Endothelial cell of umbilical vein (primary cell): ENCODE measurements around the gene M1AP. TPM values are rescaled to one million over a fixed set of nuclear protein-coding genes. Genes with fewer than 3 reads are reported as not detected.

Experiments
- BruUV-seq: library from RNA; stranded (reverse); fragments of 400-500 nt; replicated peaks from 2 replicates; lab custom pipeline; 2021; lab: Mats Ljungman, UMichigan
- CTCF ChIA-PET: fragments of 300-600, 350-600 bp; sonication (Branson Sonifier 250); formaldehyde crosslinking; loops from one replicate; lab custom pipeline; 2021; ENCODE audit warnings: antibody characterized with exemption, inconsistent platforms; lab: Charles Lee
- POLR2A ChIA-PET: fragments of 300-600, 350-600 bp; sonication (Branson Sonifier 250); formaldehyde crosslinking; loops from one replicate; lab custom pipeline; 2021; ENCODE audit warnings: antibody characterized with exemption, inconsistent platforms; lab: Charles Lee
- DNase-seq: peaks from one replicate; pipeline ENCODE4 v3.0.0-alpha.2; 2011; ENCODE audit warnings: low read depth, low spot score
- FAIRE-seq: peaks from 2 replicates; lab custom pipeline; 2011; peaks lifted over from hg19 to GRCh38; lab: Jason Lieb, UNC
- H2AFZ ChIP-seq: 2 replicates; pipeline ENCODE4 v1.6.0; 2012; ENCODE audit warnings: low read depth, low read length, control low read depth, inconsistent platforms
- H3K27ac ChIP-seq: 2 replicates; pipeline ENCODE4 v1.5.1; 2011; ENCODE audit warnings: low read depth, mild to moderate bottlenecking, control low read depth, low read length, moderate library complexity; ENCODE audit not compliant: insufficient read depth
- H3K27me3 ChIP-seq, 2 experiments: 2 replicates each; pipeline versions ENCODE4 v1.6.0 to v1.6.1; 2011; ENCODE audit warnings: low read length in 2 of 2, mixed read lengths in 1 of 2; ENCODE audit not compliant: control insufficient read depth in 2 of 2, insufficient read depth in 2 of 2
- H3K36me3 ChIP-seq, 2 experiments: 2 replicates in 1 of 2; 3 replicates in 1 of 2; pipeline ENCODE4 v1.5.1; 2011; ENCODE audit warnings: low read length in 2 of 2, mild to moderate bottlenecking in 1 of 2, moderate library complexity in 1 of 2; ENCODE audit not compliant: control insufficient read depth in 2 of 2, insufficient read depth in 2 of 2; ENCODE audit errors: extremely low read depth in 1 of 2
- H3K4me1 ChIP-seq: 3 replicates; pipeline ENCODE4 v1.5.1; 2011; ENCODE audit warnings: mild to moderate bottlenecking, low read length; ENCODE audit not compliant: control insufficient read depth, insufficient read depth; ENCODE audit errors: extremely low read depth
- H3K4me2 ChIP-seq: 2 replicates; pipeline ENCODE4 v1.6.1; 2011; ENCODE audit warnings: low read length, control low read depth, mixed read lengths; ENCODE audit not compliant: insufficient read depth
- H3K4me3 ChIP-seq, 3 experiments: fragments of 200-600 bp in 1 of 3; sonication (generic), shearing (Covaris generic) in 1 of 3; replicated peaks in 1 of 3; 2 replicates each; pipeline ENCODE4 v1.5.1; 2011 to 2016; ENCODE audit warnings: control low read depth in 3 of 3, low read length in 3 of 3, mild to moderate bottlenecking in 2 of 3, inconsistent platforms in 1 of 3, low read depth in 1 of 3, moderate library complexity in 1 of 3; ENCODE audit not compliant: insufficient read depth in 1 of 3
- H3K79me2 ChIP-seq: 2 replicates; pipeline ENCODE4 v1.6.0; 2012; ENCODE audit warnings: low read length, inconsistent platforms; ENCODE audit not compliant: control insufficient read depth, insufficient read depth
- H3K9ac ChIP-seq: replicated peaks from 2 replicates; pipeline ENCODE3; 2011; ENCODE audit warnings: low read length, control low read depth; ENCODE audit not compliant: insufficient read depth; ENCODE audit errors: extremely low read depth
- H3K9me1 ChIP-seq: replicated peaks from 3 replicates; pipeline ENCODE4 v1.6.0; 2011; ENCODE audit warnings: mild to moderate bottlenecking, low read length; ENCODE audit not compliant: control insufficient read depth, insufficient read depth; ENCODE audit errors: extremely low read depth
- H3K9me3 ChIP-seq: replicated peaks from 2 replicates; pipeline ENCODE4 v1.5.1; 2012; ENCODE audit warnings: low read length, inconsistent platforms; ENCODE audit not compliant: control insufficient read depth, insufficient read depth
- H4K20me1 ChIP-seq: replicated peaks from 2 replicates; pipeline ENCODE3; 2011; ENCODE audit warnings: mild to moderate bottlenecking, low read length; ENCODE audit not compliant: control insufficient read depth, insufficient read depth; ENCODE audit errors: extremely low read depth
- EZH2 ChIP-seq: IDR thresholded peaks from 2 replicates; pipeline ENCODE4 v1.6.1; 2012; ENCODE audit warnings: borderline replicate concordance, low read depth, mild to moderate bottlenecking, moderate library complexity, low read length, inconsistent platforms; ENCODE audit not compliant: severe bottlenecking
- MYC ChIP-seq: IDR thresholded peaks from one replicate; pipeline ENCODE4 v1.6.1; 2011; ENCODE audit warnings: mild to moderate bottlenecking, low read depth, low read length
- POLR2A ChIP-seq: IDR thresholded peaks from 2 replicates; pipeline ENCODE4 v1.6.1; 2012; ENCODE audit warnings: low read depth, mild to moderate bottlenecking, control low read depth, low read length
- POLR2AphosphoS5 ChIP-seq: IDR thresholded peaks from 2 replicates; pipeline ENCODE4 v1.6.1; 2012; ENCODE audit warnings: low read depth, mild to moderate bottlenecking, control low read depth, low read length, moderate library complexity; ENCODE audit not compliant: insufficient read depth
- dilution Hi-C: fragments of 300-500 bp; cut with MboI; formaldehyde crosslinking; loops from one replicate; pipeline ENCODE4 v1.15.0; 2019; ENCODE audit warnings: low sequenced_read_pairs; ENCODE audit not compliant: extremely low pct_ligation_motif_present
- intact Hi-C: fragments of 100-400 bp; cut with micrococcal nuclease; formaldehyde crosslinking; loops from one replicate; pipeline ENCODE4 v1.10.0; 2022
- polyA plus RNA-seq, 4 experiments: library from polyadenylated mRNA; depleted of rRNA in 3 of 4; stranded (reverse) in 3 of 4; unstranded in 1 of 4; fragments of >200 nt; gene quantifications; 2 replicates each; pipeline versions ENCODE4 v1.2.1 to v1.2.3, GENCODE V29; 2011 to 2012; ENCODE audit warnings: missing spikeins in 1 of 4
- total RNA-seq: library from RNA; stranded (reverse); gene quantifications from 2 replicates; pipeline ENCODE4 v1.2.3, GENCODE V29; 2021
- TF ChIP-seq, protein P1 (sequence below): IDR thresholded peaks from 2 replicates; pipeline ENCODE4 v1.6.1; 2011; ENCODE audit not compliant: insufficient read depth, insufficient read length
- TF ChIP-seq, protein P2 (sequence below), 2 donors: IDR thresholded peaks; 1 replicate in 1 of 2; 2 replicates in 1 of 2; pipeline ENCODE4 v1.5.1; 2011; ENCODE audit warnings: low read length in 2 of 2, mild to moderate bottlenecking in 2 of 2, moderate library complexity in 2 of 2, control low read depth in 1 of 2, inconsistent platforms in 1 of 2, low read depth in 1 of 2; ENCODE audit not compliant: insufficient read depth in 1 of 2; ENCODE audit errors: extremely low read depth in 1 of 2

Gene M1AP
- total and polyA plus RNA-seq, 2 donors (not counting 3 experiments of a cell fraction or from before 2014, with no cell fraction given), result 0.04 TPM; not detected in 1

DNA sequence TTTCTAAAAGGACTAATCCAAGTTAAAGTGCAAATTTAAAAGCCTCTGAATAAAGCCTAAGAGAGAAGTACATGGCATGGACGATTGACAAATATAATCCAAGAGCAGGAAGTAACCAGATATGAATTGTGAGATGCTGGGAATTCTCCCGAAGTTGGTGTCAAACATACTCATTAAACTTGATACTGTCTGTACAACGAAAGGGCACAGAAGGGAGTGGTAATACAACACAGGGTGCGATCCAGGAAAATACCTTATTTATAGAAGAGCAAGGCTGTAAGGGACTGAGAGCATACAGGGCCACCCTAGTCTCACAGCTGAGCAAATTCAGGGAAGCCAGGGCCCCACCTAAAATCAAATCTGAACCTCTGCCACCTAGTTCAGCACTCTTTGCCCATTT lies 47.5 kb upstream of the M1AP start:
- intact Hi-C loops (no loop called here), dilution Hi-C loops (no loop called here)
- Histone ChIP-seq H3K4me3 (no peak overlapping the region), H3K36me3 (no peaks in the 10 kb centered on the region), H3K9me3 (no peaks in the 10 kb centered on the region), H3K79me2 (no peaks in the 10 kb centered on the region), H3K9ac (no peak overlapping the region), H3K27me3 (peaks cover 14 to 26% of the 10 kb centered on the region in 2 experiments), H3K4me1 (no peaks in the 10 kb centered on the region), H3K9me1 (no peaks in the 10 kb centered on the region), H3K27ac (no peak overlapping the region), H2AFZ (no peak overlapping the region), H3K4me2 (no peak overlapping the region), H4K20me1 (no peaks in the 10 kb centered on the region)
- ChIA-PET CTCF (interaction anchor here (1.8 kb wide), 1 partner anchor 20 kb away, joined by 5 read pairs; no protein-coding TSS in a partner anchor), POLR2A (no interaction called here)
- TF ChIP-seq, protein P1, sequence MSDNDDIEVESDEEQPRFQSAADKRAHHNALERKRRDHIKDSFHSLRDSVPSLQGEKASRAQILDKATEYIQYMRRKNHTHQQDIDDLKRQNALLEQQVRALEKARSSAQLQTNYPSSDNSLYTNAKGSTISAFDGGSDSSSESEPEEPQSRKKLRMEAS, result no peak
- TF ChIP-seq MYC (no peak), EZH2 (no peak), POLR2A (no peak), POLR2AphosphoS5 (no peak)
- TF ChIP-seq, protein P2, sequence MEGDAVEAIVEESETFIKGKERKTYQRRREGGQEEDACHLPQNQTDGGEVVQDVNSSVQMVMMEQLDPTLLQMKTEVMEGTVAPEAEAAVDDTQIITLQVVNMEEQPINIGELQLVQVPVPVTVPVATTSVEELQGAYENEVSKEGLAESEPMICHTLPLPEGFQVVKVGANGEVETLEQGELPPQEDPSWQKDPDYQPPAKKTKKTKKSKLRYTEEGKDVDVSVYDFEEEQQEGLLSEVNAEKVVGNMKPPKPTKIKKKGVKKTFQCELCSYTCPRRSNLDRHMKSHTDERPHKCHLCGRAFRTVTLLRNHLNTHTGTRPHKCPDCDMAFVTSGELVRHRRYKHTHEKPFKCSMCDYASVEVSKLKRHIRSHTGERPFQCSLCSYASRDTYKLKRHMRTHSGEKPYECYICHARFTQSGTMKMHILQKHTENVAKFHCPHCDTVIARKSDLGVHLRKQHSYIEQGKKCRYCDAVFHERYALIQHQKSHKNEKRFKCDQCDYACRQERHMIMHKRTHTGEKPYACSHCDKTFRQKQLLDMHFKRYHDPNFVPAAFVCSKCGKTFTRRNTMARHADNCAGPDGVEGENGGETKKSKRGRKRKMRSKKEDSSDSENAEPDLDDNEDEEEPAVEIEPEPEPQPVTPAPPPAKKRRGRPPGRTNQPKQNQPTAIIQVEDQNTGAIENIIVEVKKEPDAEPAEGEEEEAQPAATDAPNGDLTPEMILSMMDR (IDR thresholded peaks at IDR 0.05; ENCODE audit: extremely low read depth in 1 of 2, insufficient read depth in 1 of 2, low read depth in 1 of 2, low read length in 2 of 2), result no peak
- no TSS peak for BruUV-seq
- DNase-seq (no peak), FAIRE-seq (no peak)
